Neuronal stem cell (in vitro differentiated cells): ENCODE data around the gene ARHGAP9.

Experiments
- DNase-seq: peaks from one replicate; pipeline ENCODE4 v3.0.0-alpha.2; 2013; ENCODE audit warnings: low spot score
- H2AFZ ChIP-seq: one replicate; pipeline ENCODE4 v1.6.1; 2013; ENCODE audit warnings: mild to moderate bottlenecking, low read length, inconsistent platforms
- H2AK5ac ChIP-seq: 2 replicates; pipeline ENCODE4 v1.6.1; 2013; ENCODE audit warnings: low read depth, mild to moderate bottlenecking, inconsistent platforms, low read length, moderate library complexity, mixed read lengths
- H2BK120ac ChIP-seq: 2 replicates; pipeline ENCODE4 v1.6.1; 2013; ENCODE audit warnings: low read depth, mild to moderate bottlenecking, inconsistent platforms, low read length, moderate library complexity, mixed read lengths
- H2BK12ac ChIP-seq: one replicate; pipeline ENCODE4 v1.6.1; 2013; ENCODE audit warnings: low read length, inconsistent platforms
- H2BK15ac ChIP-seq: 2 replicates; pipeline ENCODE4 v1.6.1; 2013; ENCODE audit warnings: mild to moderate bottlenecking, low read length, inconsistent platforms, mixed read lengths
- H2BK5ac ChIP-seq: one replicate; pipeline ENCODE4 v1.6.1; 2013; ENCODE audit warnings: inconsistent platforms, mild to moderate bottlenecking, low read length, moderate library complexity
- H3K14ac ChIP-seq: one replicate; pipeline ENCODE4 v1.6.1; 2013; ENCODE audit warnings: low read length, inconsistent platforms
- H3K18ac ChIP-seq: 2 replicates; pipeline ENCODE4 v1.6.1; 2013; ENCODE audit warnings: low read length, inconsistent platforms
- H3K23ac ChIP-seq: 2 replicates; pipeline ENCODE4 v1.6.1; 2013; ENCODE audit warnings: low read depth, mild to moderate bottlenecking, mixed read lengths, low read length, inconsistent platforms; ENCODE audit not compliant: poor library complexity
- H3K27ac ChIP-seq: replicated peaks from 3 replicates; pipeline ENCODE4 v1.5.1; 2013; ENCODE audit warnings: low read length, inconsistent platforms
- H3K27me3 ChIP-seq, 3 experiments: 2 replicates each; pipeline ENCODE4 v1.6.1; 2013; ENCODE audit warnings: low read length in 3 of 3, mild to moderate bottlenecking in 2 of 3, inconsistent platforms in 1 of 3, low read depth in 1 of 3, mixed read lengths in 1 of 3, moderate library complexity in 1 of 3; ENCODE audit not compliant: control insufficient read depth in 3 of 3, insufficient read depth in 3 of 3
- H3K36me3 ChIP-seq, 2 donors: replicated peaks in 1 of 2; 2 replicates each; pipeline ENCODE4 v1.6.1; 2013; ENCODE audit warnings: low read length in 2 of 2; ENCODE audit not compliant: control insufficient read depth in 2 of 2, insufficient read depth in 2 of 2
- H3K4ac ChIP-seq: 2 replicates; pipeline ENCODE4 v1.6.1; 2013; ENCODE audit warnings: inconsistent platforms, mild to moderate bottlenecking, low read length, moderate library complexity
- H3K4me1 ChIP-seq, 2 donors: 1 replicate in 1 of 2; 2 replicates in 1 of 2; pipeline ENCODE4 v1.6.1; 2013; ENCODE audit warnings: low read length in 2 of 2, low read depth in 1 of 2; ENCODE audit not compliant: control insufficient read depth in 2 of 2, insufficient read depth in 1 of 2
- H3K4me2 ChIP-seq: one replicate; pipeline ENCODE4 v1.6.1; 2013; ENCODE audit warnings: mild to moderate bottlenecking, low read length, inconsistent platforms; ENCODE audit not compliant: insufficient read depth, poor library complexity, severe bottlenecking
- H3K4me3 ChIP-seq, 2 donors: 2 replicates each; pipeline ENCODE4 v1.5.1; 2013; ENCODE audit warnings: low read length in 2 of 2, mild to moderate bottlenecking in 2 of 2, inconsistent platforms in 1 of 2, moderate library complexity in 1 of 2
- H3K79me1 ChIP-seq: one replicate; pipeline ENCODE4 v1.6.1; 2013; ENCODE audit warnings: low read depth, mild to moderate bottlenecking, inconsistent platforms, low read length, moderate library complexity
- H3K9ac ChIP-seq: one replicate; pipeline ENCODE4 v1.6.1; 2013; ENCODE audit warnings: mild to moderate bottlenecking, low read depth, low read length, inconsistent platforms; ENCODE audit not compliant: poor library complexity
- H3K9me3 ChIP-seq, 2 donors: replicated peaks in 1 of 2; 2 replicates each; pipeline versions ENCODE3 to v1.6.1; 2013; ENCODE audit warnings: low read length in 2 of 2, mild to moderate bottlenecking in 2 of 2, inconsistent platforms in 1 of 2, low read depth in 1 of 2, mixed read lengths in 1 of 2, moderate library complexity in 1 of 2; ENCODE audit not compliant: control insufficient read depth in 2 of 2, insufficient read depth in 1 of 2
- H4K8ac ChIP-seq: one replicate; pipeline ENCODE4 v1.6.1; 2013; ENCODE audit warnings: low read depth, mild to moderate bottlenecking, inconsistent platforms, low read length, moderate library complexity
- H4K91ac ChIP-seq: one replicate; pipeline ENCODE4 v1.6.1; 2013; ENCODE audit warnings: low read length, low read depth, mild to moderate bottlenecking, inconsistent platforms; ENCODE audit not compliant: poor library complexity
- WGBS, 2 donors: extraction: QIAGEN DNeasy Blood & Tissue Kit; methylation state at CpG; one replicate each; pipeline ENCODE4 v1.1.7; 2013; ENCODE audit warnings: missing lambda C conversion rate in 2 of 2, mixed read lengths in 1 of 2; ENCODE audit not compliant: insufficient read length in 2 of 2, insufficient replicate concordance in 1 of 2; ENCODE audit errors: extremely low coverage in 2 of 2; 5-methylcytosine and 5-hydroxymethylcytosine counted together

ARHGAP9 gene

GRCh38 chr12:57452181-57452936, 27.3 kb downstream of the ARHGAP9 start:
- no peaks in the 10 kb centered on the region for H3K36me3 ChIP-seq
- DNase-seq = no peak
- H3K4me1 ChIP-seq = peaks cover 16% of the 10 kb centered on the region in 2 donors
- H3K9me3 ChIP-seq = no peaks in the 10 kb centered on the region
- no peak overlapping the region for H4K91ac ChIP-seq
- no peak overlapping the region for H2BK12ac ChIP-seq
- no peak overlapping the region for H2BK15ac ChIP-seq
- no peak overlapping the region for H4K8ac ChIP-seq
- no peak overlapping the region for H3K27ac ChIP-seq
- no peak overlapping the region for H2BK5ac ChIP-seq
- no peak overlapping the region for H2BK120ac ChIP-seq
- no peak overlapping the region for H2AK5ac ChIP-seq
- H2AFZ ChIP-seq = peak overlapping the region; percentile 64
- no peak overlapping the region for H3K14ac ChIP-seq
- H3K9ac ChIP-seq = no peak overlapping the region
- no peak overlapping the region for H3K4me3 ChIP-seq
- H3K18ac ChIP-seq = no peak overlapping the region
- H3K79me1 ChIP-seq = peaks cover 2% of the 10 kb centered on the region
- no CpG with 5 or more reads among the region's 9 CpGs for WGBS, 2 donors
- H3K23ac ChIP-seq = peak overlapping the region; percentile 3
- H3K27me3 ChIP-seq = peaks cover 0 to 11% (median 5%) of the 10 kb centered on the region in 3 experiments
- H3K4me2 ChIP-seq = no peak overlapping the region
- no peak overlapping the region for H3K4ac ChIP-seq

DNA sequence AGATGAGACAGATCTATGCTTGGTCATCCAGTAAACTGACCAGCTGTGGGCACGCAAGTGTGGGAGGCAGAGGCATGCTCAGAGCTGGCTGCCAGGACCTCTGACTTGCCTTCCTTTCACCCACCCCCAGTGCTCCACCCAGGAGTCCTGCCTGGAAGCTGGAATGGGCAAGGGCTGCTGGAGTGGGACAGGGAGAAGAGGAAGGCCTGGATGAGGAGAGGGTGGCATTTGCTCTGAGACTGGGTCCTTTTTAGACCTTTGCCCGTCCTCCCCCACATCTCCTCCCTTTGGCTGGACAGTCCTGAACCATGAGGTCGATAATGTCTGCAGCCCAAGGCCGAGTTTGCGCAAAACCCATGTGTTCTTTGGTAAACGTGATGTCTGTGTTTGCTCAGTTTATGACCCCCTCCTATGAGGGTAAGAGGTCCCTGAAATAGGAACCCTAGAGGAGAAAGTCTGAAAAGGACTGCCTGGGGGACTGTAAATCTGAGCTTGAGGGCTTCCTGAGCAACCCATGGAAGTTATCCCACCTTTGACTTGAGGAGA, 28.4 kb downstream of the ARHGAP9 start:
- no peak for DNase-seq
- H3K14ac ChIP-seq = no peak overlapping the region
- no peak overlapping the region for H4K8ac ChIP-seq
- peaks cover 2% of the 10 kb centered on the region for H3K79me1 ChIP-seq
- H3K9me3 ChIP-seq = no peaks in the 10 kb centered on the region
- no peak overlapping the region for H2BK15ac ChIP-seq
- no peaks in the 10 kb centered on the region for H3K36me3 ChIP-seq
- no peak overlapping the region for H2AK5ac ChIP-seq
- no peak overlapping the region for H3K4me2 ChIP-seq
- H2BK12ac ChIP-seq = no peak overlapping the region
- no peak overlapping the region for H3K4ac ChIP-seq
- no peak overlapping the region for H3K9ac ChIP-seq
- no peak overlapping the region for H3K4me3 ChIP-seq
- no peak overlapping the region for H4K91ac ChIP-seq
- no peak overlapping the region for H2AFZ ChIP-seq
- no peak overlapping the region for H3K18ac ChIP-seq
- H2BK120ac ChIP-seq = no peak overlapping the region
- H3K23ac ChIP-seq = no peak overlapping the region
- peaks cover 0 to 11% (median 5%) of the 10 kb centered on the region in 3 experiments for H3K27me3 ChIP-seq
- WGBS, 2 donors = no CpG with 5 or more reads among the region's 6 CpGs
- H3K27ac ChIP-seq = no peak overlapping the region
- H2BK5ac ChIP-seq = no peak overlapping the region
- H3K4me1 ChIP-seq = peaks cover 16% of the 10 kb centered on the region in 2 donors

- no peak for DNase-seq
- H3K27ac ChIP-seq = no peak overlapping the region
- no peak overlapping the region for H4K91ac ChIP-seq
- no peak overlapping the region for H3K4ac ChIP-seq
- no peak overlapping the region for H2BK12ac ChIP-seq
- no peak overlapping the region for H2BK120ac ChIP-seq
- no peak overlapping the region for H2AK5ac ChIP-seq
- H3K9ac ChIP-seq = no peak overlapping the region
- no peaks in the 10 kb centered on the region for H3K36me3 ChIP-seq
- H3K27me3 ChIP-seq = peaks cover 0 to 11% (median 0%) of the 10 kb centered on the region in 3 experiments
- no peak overlapping the region for H2BK5ac ChIP-seq
- H3K4me3 ChIP-seq = no peak overlapping the region
- no peaks in the 10 kb centered on the region for H3K9me3 ChIP-seq
- no peak overlapping the region for H3K18ac ChIP-seq
- H3K14ac ChIP-seq = no peak overlapping the region
- no peak overlapping the region for H4K8ac ChIP-seq
- H3K23ac ChIP-seq = no peak overlapping the region
- H3K4me2 ChIP-seq = no peak overlapping the region
- WGBS, 2 donors = no CpG with 5 or more reads among the region's 3 CpGs
- no peak overlapping the region for H2BK15ac ChIP-seq
- no peak overlapping the region for H2AFZ ChIP-seq
- H3K79me1 ChIP-seq = no peaks in the 10 kb centered on the region
- peaks cover 7 to 11% of the 10 kb centered on the region in 2 donors for H3K4me1 ChIP-seq
Observed at GRCh38 chr12:57450057-57450456, 29.6 kb downstream of the ARHGAP9 start.

GRCh38 chr12:57449375-57449774, 30.3 kb downstream of the ARHGAP9 start:
- H3K9me3 ChIP-seq = no peaks in the 10 kb centered on the region
- no peak overlapping the region for H3K4me2 ChIP-seq
- no peak overlapping the region for H2AK5ac ChIP-seq
- H3K79me1 ChIP-seq = no peaks in the 10 kb centered on the region
- H2BK12ac ChIP-seq = no peak overlapping the region
- H3K4me3 ChIP-seq = no peak overlapping the region
- H3K4me1 ChIP-seq = peaks cover 4% of the 10 kb centered on the region in 2 donors
- no peak overlapping the region for H3K14ac ChIP-seq
- no peak overlapping the region for H4K8ac ChIP-seq
- H3K4ac ChIP-seq = no peak overlapping the region
- no peak for DNase-seq
- H3K18ac ChIP-seq = no peak overlapping the region
- no peak overlapping the region for H2BK5ac ChIP-seq
- no peak overlapping the region for H4K91ac ChIP-seq
- peaks cover 0 to 11% (median 0%) of the 10 kb centered on the region in 3 experiments for H3K27me3 ChIP-seq
- H3K23ac ChIP-seq = no peak overlapping the region
- no peak overlapping the region for H3K27ac ChIP-seq
- no CpG with 5 or more reads among the region's 7 CpGs for WGBS, 2 donors
- H2BK15ac ChIP-seq = no peak overlapping the region
- no peak overlapping the region for H2BK120ac ChIP-seq
- no peaks in the 10 kb centered on the region for H3K36me3 ChIP-seq
- H3K9ac ChIP-seq = no peak overlapping the region
- no peak overlapping the region for H2AFZ ChIP-seq
